HPDE6-E6E7 (cell line): ENCODE data around the gene SLC25A44.
"Not testable (repeated sequence)": the region's sequence is repeated elsewhere in the genome, so short reads cannot be mapped to it uniquely, and the experiment has no call there.

Experiments
- DNase-seq: peaks from one replicate; pipeline ENCODE4 v3.0.0; 2011; ENCODE audit warnings: missing footprints; ENCODE audit errors: extremely low spot score

SLC25A44 gene

GRCh38 chr1:156163712-156164111, 30.2 kb upstream of the SLC25A44 start:
- DNase-seq: no peak

- no peak for DNase-seq
These were observed 29.6 kb upstream of the SLC25A44 start for GRCh38 chr1:156164125-156164831.

- no peak for DNase-seq
These were observed 28.8 kb upstream of the SLC25A44 start for GRCh38 chr1:156165083-156165482.

GRCh38 chr1:156167536-156167935, 26.4 kb upstream of the SLC25A44 start:
- no peak for DNase-seq

GRCh38 chr1:156172696-156173470, 21.0 kb upstream of the SLC25A44 start:
- DNase-seq: no peak

GRCh38 chr1:156176610-156177210, 17.2 kb upstream of the SLC25A44 start:
- no peak for DNase-seq

- no peak for DNase-seq
These were observed 15.8 kb upstream of the SLC25A44 start for GRCh38 chr1:156177919-156178654.

GRCh38 chr1:156180471-156180870, 13.4 kb upstream of the SLC25A44 start:
- no peak for DNase-seq

GRCh38 chr1:156181391-156181924, 12.4 kb upstream of the SLC25A44 start:
- not testable (repeated sequence) for DNase-seq

- not testable (repeated sequence) for DNase-seq
These were observed 11.7 kb upstream of the SLC25A44 start for GRCh38 chr1:156182010-156182779.

GRCh38 chr1:156186347-156187177, 7.3 kb upstream of the SLC25A44 start:
- not testable (repeated sequence) for DNase-seq

GRCh38 chr1:156190265-156190664, 3.6 kb upstream of the SLC25A44 start:
- DNase-seq: not testable (repeated sequence)

- no peak for DNase-seq
These were observed 2.5 kb upstream of the SLC25A44 start for GRCh38 chr1:156191292-156191964.

GRCh38 chr1:156193208-156193487, 756 bp upstream of the SLC25A44 start:
- no peak for DNase-seq

GRCh38 chr1:156194300-156194652, 372 bp downstream of the SLC25A44 start:
- DNase-seq: no peak

- DNase-seq: no peak
These were observed 1.9 kb downstream of the SLC25A44 start for GRCh38 chr1:156195853-156196252.

- DNase-seq: no peak
These were observed 2.5 kb downstream of the SLC25A44 start for GRCh38 chr1:156196445-156196844.

GRCh38 chr1:156198831-156199349, 5.0 kb downstream of the SLC25A44 start:
- DNase-seq: no peak

- DNase-seq: no peak
These were observed 6.1 kb downstream of the SLC25A44 start for GRCh38 chr1:156200044-156200443.

- no peak for DNase-seq
These were observed 9.4 kb downstream of the SLC25A44 start for GRCh38 chr1:156203331-156203730.
